HEK293T (cell line): ENCODE measurements around the gene GSAP.

Source experiments
- BHLHE40 ChIP-seq: fragments of 450-650 bp; IDR thresholded peaks from 2 replicates; pipeline ENCODE4 v1.6.1; 2016; ENCODE audit warnings: mild to moderate bottlenecking, moderate library complexity, borderline replicate concordance
- CTBP1 ChIP-seq: fragments of 450-650 bp; IDR thresholded peaks from 2 replicates; pipeline ENCODE4 v1.6.1; 2016; ENCODE audit warnings: borderline replicate concordance
- FOXA1 ChIP-seq: fragments of 450-650 bp; IDR thresholded peaks from 2 replicates; pipeline ENCODE4 v1.6.1; 2016; ENCODE audit warnings: mild to moderate bottlenecking
- FOXM1 ChIP-seq: fragments of 450-650 bp; IDR thresholded peaks from 2 replicates; pipeline ENCODE4 v1.6.1; 2017; ENCODE audit warnings: mild to moderate bottlenecking, borderline replicate concordance
- NFRKB ChIP-seq: fragments of 450-650 bp; IDR thresholded peaks from 2 replicates; pipeline ENCODE4 v1.6.1; 2016; ENCODE audit warnings: mild to moderate bottlenecking, moderate library complexity
- SP1 ChIP-seq: fragments of 450-650 bp; IDR thresholded peaks from 2 replicates; pipeline ENCODE4 v1.6.1; 2017
- SUZ12 ChIP-seq: fragments of 450-650 bp; IDR thresholded peaks from 2 replicates; pipeline ENCODE4 v1.6.1; 2016; ENCODE audit warnings: mild to moderate bottlenecking
- TARDBP ChIP-seq: fragments of 450-650 bp; IDR thresholded peaks from 2 replicates; pipeline ENCODE4 v1.6.1; 2016
- TF ChIP-seq, protein P1 (sequence below): fragments of 450-650 bp; IDR thresholded peaks from 2 replicates; pipeline ENCODE4 v1.6.1; 2016

DNA sequence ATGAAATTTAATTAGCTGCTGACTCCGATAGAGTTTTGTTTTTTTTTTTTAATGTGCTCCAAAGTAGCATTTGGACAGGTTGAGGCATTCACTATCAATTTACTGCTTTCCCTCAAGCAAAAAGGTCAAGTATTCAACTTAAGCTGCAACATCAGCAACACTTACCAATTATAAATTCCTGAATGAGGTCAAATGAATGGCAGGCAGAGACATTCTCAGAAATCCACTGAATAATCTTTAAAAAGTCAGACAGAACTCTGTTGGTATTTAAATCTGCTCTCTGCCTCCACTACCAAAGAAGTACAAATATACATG lies 62.8 kb downstream of the GSAP start:
- TF ChIP-seq FOXA1 (no peak), BHLHE40 (no peak), SUZ12 (no peak), TARDBP (no peak), SP1 (no peak), FOXM1 (no peak), CTBP1 (no peak), NFRKB (no peak)
- TF ChIP-seq, protein P1, sequence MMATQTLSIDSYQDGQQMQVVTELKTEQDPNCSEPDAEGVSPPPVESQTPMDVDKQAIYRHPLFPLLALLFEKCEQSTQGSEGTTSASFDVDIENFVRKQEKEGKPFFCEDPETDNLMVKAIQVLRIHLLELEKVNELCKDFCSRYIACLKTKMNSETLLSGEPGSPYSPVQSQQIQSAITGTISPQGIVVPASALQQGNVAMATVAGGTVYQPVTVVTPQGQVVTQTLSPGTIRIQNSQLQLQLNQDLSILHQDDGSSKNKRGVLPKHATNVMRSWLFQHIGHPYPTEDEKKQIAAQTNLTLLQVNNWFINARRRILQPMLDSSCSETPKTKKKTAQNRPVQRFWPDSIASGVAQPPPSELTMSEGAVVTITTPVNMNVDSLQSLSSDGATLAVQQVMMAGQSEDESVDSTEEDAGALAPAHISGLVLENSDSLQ: no peak
